Measurements from ENCODE around the gene SPATA17.
"Not testable (repeated sequence)": the region's sequence is repeated elsewhere in the genome, so short reads cannot be mapped to it uniquely, and the experiment has no call there.

The SPATA17 gene

GRCh38 chr1:217630711-217631591, at the start of gene SPATA17, which contains the start of gene GPATCH2:
Gene SPATA17 (plus strand): TSS chr1:217631344. CDS start chr1:217631379, 35 bp downstream.
Gene GPATCH2 (minus strand): TSS chr1:217631090. CDS start chr1:217630971, 119 bp downstream.
- DNase-seq: peak; percentile 87

- not testable (repeated sequence) for DNase-seq
Measured at GRCh38 chr1:217584286-217584811, 46.8 kb upstream of the SPATA17 start.

GRCh38 chr1:217585577-217585976, 45.6 kb upstream of the SPATA17 start:
- DNase-seq: no peak

GRCh38 chr1:217586586-217586985, 44.6 kb upstream of the SPATA17 start:
- DNase-seq: no peak

GRCh38 chr1:217590598-217590997, 40.5 kb upstream of the SPATA17 start:
- DNase-seq: no peak

GRCh38 chr1:217599154-217599553, 32.0 kb upstream of the SPATA17 start:
- no peak for DNase-seq

- DNase-seq: no peak
Measured at GRCh38 chr1:217602380-217602779, 28.8 kb upstream of the SPATA17 start.

- DNase-seq: no peak
Measured at GRCh38 chr1:217605390-217605789, 25.8 kb upstream of the SPATA17 start.

GRCh38 chr1:217614200-217614712, 16.9 kb upstream of the SPATA17 start:
- no peak for DNase-seq

GRCh38 chr1:217617126-217617525, 14.0 kb upstream of the SPATA17 start:
- DNase-seq: no peak

GRCh38 chr1:217620814-217621213, 10.3 kb upstream of the SPATA17 start:
- no peak for DNase-seq

- no peak for DNase-seq
Measured at GRCh38 chr1:217622042-217622441, 9.1 kb upstream of the SPATA17 start.

GRCh38 chr1:217626321-217626720, 4.8 kb upstream of the SPATA17 start:
- no peak for DNase-seq

- DNase-seq: no peak
Measured at GRCh38 chr1:217627431-217627830, 3.7 kb upstream of the SPATA17 start.

GRCh38 chr1:217642455-217642854, 11.3 kb downstream of the SPATA17 start:
- DNase-seq: no peak

GRCh38 chr1:217647791-217648190, 16.6 kb downstream of the SPATA17 start:
- DNase-seq: no peak

GRCh38 chr1:217650674-217651073, 19.5 kb downstream of the SPATA17 start:
- DNase-seq: no peak

- DNase-seq: peak; percentile 33
Measured at GRCh38 chr1:217660353-217661062, 29.4 kb downstream of the SPATA17 start.

GRCh38 chr1:217661407-217661806, 30.3 kb downstream of the SPATA17 start:
- DNase-seq: no peak

GRCh38 chr1:217668351-217668940, 37.3 kb downstream of the SPATA17 start:
- DNase-seq: no peak

- no peak for DNase-seq
Measured at GRCh38 chr1:217673387-217673786, 42.2 kb downstream of the SPATA17 start.

GRCh38 chr1:217674028-217674729, 43.0 kb downstream of the SPATA17 start:
- no peak for DNase-seq
